GM19468 (cell line): ENCODE data around the gene DOCK9.
A peak's percentile ranks its signal among the peaks of the same experiment; 100 is the strongest.

Experiments
- ATAC-seq: cut with Tn5 transposase; IDR thresholded peaks from one replicate; pipeline ENCODE4 v1.9.1; 2021; ENCODE audit warnings: mild to moderate bottlenecking, moderate library complexity, moderate number of reproducible peaks; ENCODE audit not compliant: unreplicated experiment; ENCODE audit errors: extremely low read depth

DOCK9 gene

DNA sequence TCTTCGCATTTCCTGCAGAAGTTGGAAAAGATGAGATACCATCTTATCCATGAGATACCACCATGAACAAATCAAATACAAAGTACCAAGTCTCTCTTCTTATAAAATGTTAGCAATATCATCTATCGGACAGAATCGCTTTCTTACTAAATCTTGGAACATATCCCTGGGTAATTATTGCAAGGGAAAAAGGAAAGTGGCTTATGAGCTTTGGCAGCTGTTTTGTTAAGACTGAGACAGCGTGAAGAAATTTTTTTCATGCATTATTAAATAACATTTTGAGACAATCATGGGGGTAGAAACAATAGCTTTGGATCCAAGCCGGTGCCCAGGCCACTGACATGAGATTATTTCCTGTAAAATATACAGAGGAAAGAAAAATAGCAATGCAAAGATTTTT lies 84.5 kb downstream of the DOCK9 start:
- no peak for ATAC-seq

DNA sequence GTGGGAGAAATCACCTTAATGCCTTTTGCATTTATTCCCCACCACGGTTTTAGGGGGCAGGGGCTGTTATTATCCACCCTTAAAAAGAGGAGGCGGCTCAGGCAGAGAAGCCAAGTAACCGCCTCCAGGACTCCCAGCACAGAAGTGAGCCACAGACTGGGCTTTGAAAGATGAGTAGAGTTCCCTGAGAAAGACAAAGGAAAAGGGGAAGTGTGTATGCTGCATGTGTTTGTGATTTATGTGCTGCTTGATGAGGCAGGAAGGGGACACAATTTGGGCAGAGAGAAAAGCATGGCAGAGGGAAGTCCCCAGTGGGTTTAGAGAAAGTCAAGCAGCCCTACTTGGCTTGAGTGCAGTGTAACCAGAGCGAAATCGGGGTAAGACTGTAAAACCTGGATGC lies 85.0 kb downstream of the DOCK9 start:
- no peak for ATAC-seq

- no peak for ATAC-seq
These were observed 85.8 kb downstream of the DOCK9 start for GRCh38 chr13:98892077-98892476.

DNA sequence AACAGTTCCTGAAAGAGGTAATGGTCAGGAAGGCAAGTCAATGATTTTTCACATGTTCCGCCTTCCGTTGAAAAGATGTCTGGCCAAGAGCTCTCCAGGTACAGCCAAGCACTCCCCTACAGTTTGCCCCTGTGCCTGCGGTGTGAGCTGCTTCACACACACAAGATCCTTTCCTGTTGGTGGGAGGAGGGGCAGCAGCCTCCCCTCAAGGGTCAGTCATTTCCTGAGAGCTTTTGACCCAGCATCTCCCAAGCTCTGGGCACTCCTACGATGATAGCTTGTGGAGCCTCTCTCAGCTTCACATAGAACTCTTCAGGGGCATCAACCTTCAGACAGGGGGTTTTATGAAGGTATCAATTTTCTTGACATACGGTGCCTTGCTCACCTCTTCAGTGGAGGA lies 86.9 kb downstream of the DOCK9 start:
- ATAC-seq = no peak

- no peak for ATAC-seq
These were observed 87.7 kb downstream of the DOCK9 start for GRCh38 chr13:98890186-98890585.

DNA sequence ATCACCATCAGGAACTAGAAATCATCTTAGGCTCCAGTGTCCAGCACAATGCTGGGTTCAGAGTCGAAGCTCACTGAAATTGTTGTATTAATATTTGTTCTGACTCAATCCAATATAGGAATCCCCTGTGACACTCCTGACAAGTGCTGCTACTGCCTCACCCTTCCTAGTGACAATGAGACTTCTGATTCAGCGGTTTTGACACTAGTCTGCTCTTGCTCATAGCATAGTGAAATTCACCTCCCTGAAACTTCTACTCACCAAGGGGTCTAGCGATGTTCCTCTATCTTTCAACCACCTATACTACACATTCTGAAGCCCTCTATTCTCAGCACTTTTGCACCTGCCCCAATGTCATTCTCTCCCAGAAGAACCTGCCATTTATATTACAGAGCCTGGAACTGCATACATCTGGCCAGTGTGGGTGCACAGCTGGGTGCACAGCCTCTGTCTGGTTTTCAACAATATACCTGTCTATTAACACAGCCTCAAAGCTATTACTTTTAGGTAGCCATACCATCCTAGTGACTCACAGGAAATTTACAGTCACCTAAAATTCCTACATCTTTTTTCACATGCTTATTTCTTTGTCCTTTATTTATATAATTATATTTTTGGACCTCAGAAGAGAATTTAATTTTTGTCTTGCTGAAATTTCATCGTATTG lies 88.3 kb downstream of the DOCK9 start:
- ATAC-seq = no peak

DNA sequence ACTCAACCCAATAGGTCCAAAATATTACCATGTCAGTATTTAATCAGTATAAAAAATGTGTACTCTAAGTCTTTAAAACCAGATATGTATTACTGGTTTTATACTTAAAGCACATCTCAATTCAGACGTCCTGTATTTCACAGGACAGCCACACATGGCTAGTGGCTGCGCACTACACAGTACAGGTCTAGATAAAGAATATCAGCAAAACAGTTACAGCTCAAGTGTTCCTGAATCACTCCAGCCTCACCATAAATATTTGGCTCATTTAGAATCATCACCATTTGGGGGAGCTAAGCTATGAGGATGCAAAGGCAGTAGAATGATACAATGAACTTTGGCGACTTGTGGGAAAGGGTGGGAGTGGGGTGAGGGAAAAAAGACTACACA lies 89.0 kb downstream of the DOCK9 start:
- no peak for ATAC-seq

- no peak for ATAC-seq
These were observed 89.5 kb downstream of the DOCK9 start for GRCh38 chr13:98888222-98888889.

DNA sequence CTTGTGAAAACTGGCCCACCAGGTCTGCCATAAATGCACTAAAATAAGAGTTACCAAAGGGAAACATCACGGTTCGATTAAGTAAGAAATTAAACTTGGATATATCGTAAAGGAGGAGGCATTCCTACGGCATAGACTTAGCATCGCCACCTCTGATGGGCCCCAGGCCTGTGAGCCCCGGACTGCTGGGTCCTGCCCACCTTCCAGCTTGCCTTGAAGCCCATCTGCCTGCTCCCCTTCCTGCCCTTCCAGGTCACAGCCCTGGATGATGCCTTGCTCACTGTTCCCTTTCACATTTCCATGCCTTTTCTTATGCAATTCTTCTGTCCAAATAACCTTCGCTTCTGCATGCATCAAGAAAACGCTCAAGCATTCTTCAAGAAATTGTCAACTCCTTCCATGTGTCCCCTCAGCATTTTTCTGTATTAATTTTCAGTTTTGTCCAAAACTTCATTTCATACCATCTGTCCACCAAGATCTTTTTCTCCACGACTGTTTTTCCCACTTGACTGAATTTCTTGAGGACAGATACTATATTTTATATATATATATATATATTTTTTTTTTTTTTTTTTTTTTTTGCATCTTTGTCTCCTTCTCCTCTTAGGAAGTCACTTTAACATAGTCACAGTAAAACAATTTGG lies 91.2 kb downstream of the DOCK9 start:
- ATAC-seq = no peak

- no peak for ATAC-seq
These were observed 92.3 kb downstream of the DOCK9 start for GRCh38 chr13:98885600-98885999.

GRCh38 chr13:98883998-98884397 lies 93.9 kb downstream of the DOCK9 start:
- no peak for ATAC-seq

DNA sequence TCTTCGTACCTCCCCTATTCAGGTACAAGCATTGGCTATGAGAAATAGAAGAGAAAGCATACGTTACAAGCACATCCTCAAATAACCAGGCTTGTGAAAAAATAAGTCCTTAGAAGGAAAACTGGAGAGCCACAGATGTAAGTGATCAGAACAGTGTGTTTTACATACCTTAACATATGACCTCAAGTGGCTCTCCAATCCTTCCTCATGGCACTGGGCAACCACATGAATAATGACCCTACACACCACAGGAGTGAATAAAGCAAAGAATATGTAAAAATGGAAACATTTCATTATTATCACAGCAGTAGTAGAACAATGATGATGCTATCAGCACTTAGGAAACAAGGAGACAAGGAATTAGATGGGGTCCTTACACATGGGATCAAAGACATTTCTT lies 96.5 kb downstream of the DOCK9 start:
- ATAC-seq = no peak

DNA sequence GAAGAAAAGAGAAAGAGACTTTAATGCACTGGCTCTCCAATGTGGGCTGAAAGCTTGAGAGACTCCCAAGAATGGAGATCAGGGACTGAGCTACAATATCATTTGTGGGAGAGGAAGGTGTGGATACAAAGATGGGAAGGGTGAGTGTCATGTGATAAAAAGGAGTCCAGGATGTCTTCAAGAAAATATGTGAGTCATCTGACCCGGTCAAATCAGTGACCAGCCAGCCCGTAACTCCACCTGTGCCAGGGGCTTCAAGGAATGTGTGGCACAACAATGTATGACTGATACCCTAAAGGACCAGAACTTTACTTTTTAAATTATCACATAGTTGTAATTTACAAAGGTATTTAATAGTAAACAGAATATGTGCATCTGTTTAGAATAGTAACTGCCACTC lies 97.2 kb downstream of the DOCK9 start:
- ATAC-seq = no peak

DNA sequence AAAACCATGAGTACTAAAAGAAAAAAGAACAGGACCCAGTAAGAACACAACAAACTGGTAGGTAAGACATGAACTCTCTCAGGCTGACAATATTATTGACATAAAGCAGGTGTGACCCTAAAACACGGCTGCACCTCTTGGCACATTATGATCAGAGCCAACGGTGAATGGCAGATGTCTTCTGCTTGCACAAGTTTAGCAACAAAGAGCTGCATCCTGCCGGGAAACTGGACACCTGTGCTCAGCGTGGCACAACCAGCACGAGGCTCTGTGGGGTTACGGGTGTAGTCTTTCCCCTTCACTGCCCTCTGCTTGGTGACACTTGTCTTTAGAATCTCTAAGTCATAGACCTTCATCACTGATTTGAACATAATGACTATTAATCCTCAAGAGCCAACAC lies 97.9 kb downstream of the DOCK9 start:
- no peak for ATAC-seq

GRCh38 chr13:98879127-98879520 lies 98.7 kb downstream of the DOCK9 start:
- ATAC-seq = no peak

GRCh38 chr13:98878486-98879126 lies 99.3 kb downstream of the DOCK9 start:
- no peak for ATAC-seq

- ATAC-seq = no peak
These were observed 99.9 kb downstream of the DOCK9 start for GRCh38 chr13:98877936-98878335.

- ATAC-seq = no peak
These were observed 100.4 kb downstream of the DOCK9 start for GRCh38 chr13:98877466-98877865.

GRCh38 chr13:98875146-98875729 lies 102.6 kb downstream of the DOCK9 start:
- peak; percentile 72 for ATAC-seq

DNA sequence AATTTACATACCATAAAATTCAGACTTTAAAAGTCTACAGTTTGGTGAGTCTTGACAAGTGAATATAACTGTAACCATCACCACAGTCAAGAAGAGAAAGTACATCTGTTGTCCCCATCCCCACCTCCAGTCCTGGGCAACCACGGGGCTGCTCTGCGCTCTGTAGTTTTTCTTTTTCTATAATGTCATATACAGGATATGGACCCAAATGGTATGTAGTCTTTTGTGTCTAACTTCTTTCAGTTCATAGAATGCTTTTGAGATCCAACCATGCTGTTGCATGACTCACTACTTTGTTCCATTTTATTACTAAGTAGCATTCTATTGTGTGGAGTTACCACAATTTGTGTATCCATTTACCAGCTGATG lies 103.9 kb downstream of the DOCK9 start:
- ATAC-seq = no peak
